Suprapubic skin (tissue), 4 donors: Measurements from ENCODE around the gene CFAP410. TPM values are rescaled to one million over a fixed set of nuclear protein-coding genes. Genes with fewer than 3 reads are reported as not detected.
A peak's percentile ranks its signal among the peaks of the same experiment; 100 is the strongest.
"Not testable (repeated sequence)": the region's sequence is repeated elsewhere in the genome, so short reads cannot be mapped to it uniquely, and the experiment has no call there.

ENCODE experiments used
- DNase-seq, 2 donors: peaks; one replicate each; pipeline ENCODE4 v3.0.0-alpha.2; 2019; ENCODE audit warnings: low spot score in 2 of 2
- H3K27ac ChIP-seq: fragments of 200-600 bp; sonication (generic); one replicate; pipeline ENCODE4 v1.5.1; 2019
- H3K27me3 ChIP-seq: fragments of 200-600 bp; sonication (generic); one replicate; pipeline ENCODE4 v1.5.1; 2019
- H3K36me3 ChIP-seq: fragments of 200-600 bp; sonication (generic); one replicate; pipeline ENCODE4 v1.5.1; 2019
- H3K4me1 ChIP-seq: fragments of 200-600 bp; sonication (generic); one replicate; pipeline ENCODE4 v1.5.1; 2019
- H3K4me3 ChIP-seq: fragments of 200-600 bp; sonication (generic); one replicate; pipeline ENCODE4 v1.5.1; 2019; ENCODE audit warnings: mild to moderate bottlenecking
- H3K9me3 ChIP-seq: fragments of 200-600 bp; sonication (generic); one replicate; pipeline ENCODE4 v1.5.1; 2019
- CTCF ChIP-seq, 2 donors: fragments of 200-600 bp in 1 of 2; fragments of 450-650 bp in 1 of 2; sonication (generic) in 1 of 2; IDR thresholded peaks; one replicate each; pipeline ENCODE4 v1.5.1; 2016 to 2019; ENCODE audit warnings: antibody characterized with exemption in 2 of 2, mild to moderate bottlenecking in 1 of 2, moderate library complexity in 1 of 2
- EP300 ChIP-seq: sonication (generic); formaldehyde crosslinking; IDR thresholded peaks from one replicate; pipeline ENCODE4 v1.6.1; 2017; ENCODE audit warnings: antibody characterized with exemption
- POLR2A ChIP-seq, 2 donors: fragments of 450-650 bp; IDR thresholded peaks; one replicate each; pipeline ENCODE4 v1.6.1; 2017; ENCODE audit warnings: antibody characterized with exemption in 2 of 2, mild to moderate bottlenecking in 2 of 2, moderate library complexity in 2 of 2
- POLR2AphosphoS5 ChIP-seq, 3 donors: sonication (generic); formaldehyde crosslinking; IDR thresholded peaks; one replicate each; pipeline ENCODE4 v1.6.1; 2017; ENCODE audit warnings: antibody characterized with exemption in 3 of 3
- WGBS: methylation state at CpG from one replicate; pipeline ENCODE4 v1.1.5; 2018; 5-methylcytosine and 5-hydroxymethylcytosine counted together
- total RNA-seq, 4 donors: library from RNA; depleted of rRNA; stranded (reverse); fragments of >200 nt; gene quantifications; one replicate each; pipeline ENCODE4 v1.1.0, GENCODE V29; 2016

Gene CFAP410
- total RNA-seq, 4 donors from 2014 or later, result 22.6 to 45.5 (median 27.3) TPM

GRCh38 chr21:44286086-44286715, 53.0 kb downstream of the CFAP410 start:
- Histone ChIP-seq H3K4me1 (peaks cover 8% of the 10 kb centered on the region), H3K27ac (no peak overlapping the region), H3K9me3 (no peaks in the 10 kb centered on the region), H3K27me3 (peaks cover 32% of the 10 kb centered on the region), H3K4me3 (peak overlapping the region; percentile 31), H3K36me3 (no peaks in the 10 kb centered on the region)
- no peak for TF ChIP-seq CTCF (IDR thresholded peaks at IDR 0.05)
- TF ChIP-seq EP300, result no peak
- no peak for TF ChIP-seq POLR2AphosphoS5 (IDR thresholded peaks at IDR 0.05)
- TF ChIP-seq POLR2A (IDR thresholded peaks at IDR 0.05), result no peak
- WGBS, result 41% methylated on average over 7 of the region's 21 CpGs
- DNase-seq, result no peak

GRCh38 chr21:44285138-44285992, 53.8 kb downstream of the CFAP410 start, which contains the start of gene AIRE:
AIRE (plus strand) TSS chr21:44285876; CDS start chr21:44286007, 131 bp downstream.
- H3K36me3 ChIP-seq, result no peaks in the 10 kb centered on the region
- no peak within 1 kb of the TSS for H3K27ac ChIP-seq
- peaks cover 32% of the 10 kb centered on the region for H3K27me3 ChIP-seq
- H3K4me1 ChIP-seq, result peaks cover 8% of the 10 kb centered on the region
- 86% methylated on average over 6 of the region's 56 CpGs for WGBS
- no peak for DNase-seq
- TF ChIP-seq POLR2AphosphoS5 (IDR thresholded peaks at IDR 0.05), result no peak
- TF ChIP-seq CTCF (IDR thresholded peaks at IDR 0.05), result no peak
- no peak for TF ChIP-seq POLR2A (IDR thresholded peaks at IDR 0.05)
- no peak for TF ChIP-seq EP300
- H3K9me3 ChIP-seq, result no peaks in the 10 kb centered on the region
- peak within 1 kb of the TSS; percentile 31 for H3K4me3 ChIP-seq

GRCh38 chr21:44283948-44284347, 55.2 kb downstream of the CFAP410 start:
- Histone ChIP-seq H3K36me3 (no peaks in the 10 kb centered on the region), H3K27ac (no peak overlapping the region), H3K9me3 (no peaks in the 10 kb centered on the region), H3K27me3 (peaks cover 32% of the 10 kb centered on the region), H3K4me1 (peaks cover 8% of the 10 kb centered on the region), H3K4me3 (no peak overlapping the region)
- no peak for TF ChIP-seq POLR2AphosphoS5 (IDR thresholded peaks at IDR 0.05)
- no peak for TF ChIP-seq POLR2A (IDR thresholded peaks at IDR 0.05)
- no peak for TF ChIP-seq CTCF (IDR thresholded peaks at IDR 0.05)
- TF ChIP-seq EP300, result no peak
- 86% methylated on average over 7 of the region's 11 CpGs for WGBS
- no peak for DNase-seq

- H3K27me3 ChIP-seq, result peaks cover 32% of the 10 kb centered on the region
- H3K4me3 ChIP-seq, H3K9me3 ChIP-seq, H3K36me3 ChIP-seq, H3K27ac ChIP-seq, H3K4me1 ChIP-seq, DNase-seq: not testable (repeated sequence)
- WGBS, result 72% methylated on average over 11 of the region's 11 CpGs
Measured at GRCh38 chr21:44283211-44283785, 55.9 kb downstream of the CFAP410 start.

GRCh38 chr21:44282370-44282769, 56.8 kb downstream of the CFAP410 start:
- TF ChIP-seq POLR2A (IDR thresholded peaks at IDR 0.05), result no peak
- TF ChIP-seq CTCF (IDR thresholded peaks at IDR 0.05), result no peak
- no peak for TF ChIP-seq EP300
- no peak for TF ChIP-seq POLR2AphosphoS5 (IDR thresholded peaks at IDR 0.05)
- no peak overlapping the region for H3K27ac ChIP-seq
- WGBS, result 86% methylated on average over 3 of the region's 9 CpGs
- H3K9me3 ChIP-seq, result no peaks in the 10 kb centered on the region
- no peaks in the 10 kb centered on the region for H3K36me3 ChIP-seq
- H3K27me3 ChIP-seq, result peaks cover 28% of the 10 kb centered on the region
- peaks cover 8% of the 10 kb centered on the region for H3K4me1 ChIP-seq
- DNase-seq, result no peak
- H3K4me3 ChIP-seq, result no peak overlapping the region
